SKM-1 (cell line): ENCODE results near the gene PDIA2.

Experiments used
- DNase-seq: peaks from one replicate; lab custom pipeline; 2025; ENCODE audit not compliant: unreplicated experiment; lab: John Stamatoyannopoulos, UW

Gene PDIA2

GRCh38 chr16:296806-297510 lies 14.0 kb downstream of the PDIA2 start:
- no peak for DNase-seq

GRCh38 chr16:297832-298231 lies 14.9 kb downstream of the PDIA2 start:
- DNase-seq, result no peak

- no peak for DNase-seq
These were observed 18.3 kb downstream of the PDIA2 start for GRCh38 chr16:301235-301634.

GRCh38 chr16:301950-302349 lies 19.0 kb downstream of the PDIA2 start:
- DNase-seq, result no peak

GRCh38 chr16:303760-304505 lies 21.0 kb downstream of the PDIA2 start:
- no peak for DNase-seq

GRCh38 chr16:305916-306626 lies 23.1 kb downstream of the PDIA2 start:
- DNase-seq, result no peak

GRCh38 chr16:306911-307370 lies 24.0 kb downstream of the PDIA2 start:
- no peak for DNase-seq

GRCh38 chr16:307691-308312 lies 24.8 kb downstream of the PDIA2 start:
- DNase-seq, result no peak

- DNase-seq, result no peak
These were observed 26.5 kb downstream of the PDIA2 start for GRCh38 chr16:309476-309875.

GRCh38 chr16:311725-312124 lies 28.8 kb downstream of the PDIA2 start:
- no peak for DNase-seq

- DNase-seq, result no peak
These were observed 31.4 kb downstream of the PDIA2 start for GRCh38 chr16:314351-314750.

GRCh38 chr16:314795-315299 lies 31.9 kb downstream of the PDIA2 start:
- DNase-seq, result no peak

- no peak for DNase-seq
These were observed 33.9 kb downstream of the PDIA2 start for GRCh38 chr16:316741-317464.

- DNase-seq, result no peak
These were observed 34.6 kb downstream of the PDIA2 start for GRCh38 chr16:317583-317982.

GRCh38 chr16:318628-319027 lies 35.7 kb downstream of the PDIA2 start:
- no peak for DNase-seq

GRCh38 chr16:320206-320605 lies 37.2 kb downstream of the PDIA2 start:
- no peak for DNase-seq

- DNase-seq, result no peak
These were observed 38.6 kb downstream of the PDIA2 start for GRCh38 chr16:321532-321931.

GRCh38 chr16:322476-323143 lies 39.6 kb downstream of the PDIA2 start:
- no peak for DNase-seq

GRCh38 chr16:324201-324450 lies 41.2 kb downstream of the PDIA2 start:
- DNase-seq, result no peak
